Activated T-cell treated with anti-CD3 and anti-CD28 coated beads, Interleukin-2, amount 50 U/mL, for 72 hours (primary cell): ENCODE results near the gene FHIT. TPM values are rescaled to one million over a fixed set of nuclear protein-coding genes. Genes with fewer than 3 reads are reported as not detected.

ENCODE experiments used
- ATAC-seq, 2 donors: fragments of 150-1000 bp; cut with Tn5 transposase; replicated peaks in 1 of 2; 2 replicates each; pipeline ENCODE4 v1.10.0; 2021; ENCODE audit warnings: moderate library complexity in 2 of 2, mild to moderate bottlenecking in 1 of 2
- DNase-seq, 2 donors: peaks; one replicate each; pipeline ENCODE4 v3.0.0; 2021 to 2022; ENCODE audit warnings: mixed read lengths in 1 of 2
- H3K27ac Mint-ChIP-seq: one replicate; pipeline ENCODE4 v1.8.0; 2022; ENCODE audit warnings: mild to moderate bottlenecking, moderate library complexity, mixed read lengths
- H3K27me3 Mint-ChIP-seq: one replicate; pipeline ENCODE4 v1.8.0; 2022; ENCODE audit warnings: low read depth, mixed read lengths
- H3K36me3 Mint-ChIP-seq, 2 donors: one replicate each; pipeline ENCODE4 v1.8.0; 2022; ENCODE audit warnings: mixed read lengths in 2 of 2, mild to moderate bottlenecking in 1 of 2; ENCODE audit not compliant: insufficient read depth in 2 of 2
- H3K4me1 Mint-ChIP-seq: one replicate; pipeline ENCODE4 v1.8.0; 2022; ENCODE audit warnings: low read depth, mixed read lengths
- H3K4me3 Mint-ChIP-seq, 2 donors: one replicate each; pipeline ENCODE4 v1.8.0; 2022; ENCODE audit warnings: mild to moderate bottlenecking in 2 of 2, mixed read lengths in 2 of 2, moderate library complexity in 2 of 2
- H3K9me3 Mint-ChIP-seq, 2 donors: one replicate each; pipeline ENCODE4 v1.8.0; 2022; ENCODE audit warnings: mixed read lengths in 2 of 2
- total RNA-seq, 2 donors: library from RNA; stranded (reverse); gene quantifications; one replicate each; pipeline ENCODE4 v1.2.3, GENCODE V29; 2022

FHIT gene
- total RNA-seq, 2 donors from 2014 or later: 48.2 to 54.9 TPM

- no peaks in the 10 kb centered on the region for H3K9me3 Mint-ChIP-seq
- peaks cover 24% of the 10 kb centered on the region for H3K4me1 Mint-ChIP-seq
- no peak for ATAC-seq
- no peak overlapping the region for H3K4me3 Mint-ChIP-seq
- no peaks in the 10 kb centered on the region for H3K27me3 Mint-ChIP-seq
- no peak overlapping the region for H3K27ac Mint-ChIP-seq
- no peak for DNase-seq
- peaks cover 0 to 2% of the 10 kb centered on the region in 2 donors for H3K36me3 Mint-ChIP-seq
Measured at GRCh38 chr3:61253756-61254155, 2.5 kb upstream of the FHIT start.

- Mint-ChIP-seq H3K4me1 (peaks cover 24% of the 10 kb centered on the region), H3K27me3 (no peaks in the 10 kb centered on the region), H3K36me3 (peaks cover 0 to 2% of the 10 kb centered on the region in 2 donors), H3K4me3 (peak overlapping the region; percentile 5 to 46), H3K9me3 (no peaks in the 10 kb centered on the region), H3K27ac (no peak overlapping the region)
- ATAC-seq: no peak
- no peak for DNase-seq
Measured at GRCh38 chr3:61252836-61253235, 1.6 kb upstream of the FHIT start.

- peak overlapping the region; percentile 79 to 100 for H3K4me3 Mint-ChIP-seq
Measured at GRCh38 chr3:61250784-61251173, 473 bp downstream of the FHIT start.

GRCh38 chr3:61248496-61248895 lies 2.8 kb downstream of the FHIT start:
- H3K27ac Mint-ChIP-seq: no peak overlapping the region
- ATAC-seq (no peak), DNase-seq (no peak)
- no peak overlapping the region for H3K4me3 Mint-ChIP-seq
- H3K4me1 Mint-ChIP-seq: peaks cover 24% of the 10 kb centered on the region
- H3K36me3 Mint-ChIP-seq: peaks cover 0 to 2% of the 10 kb centered on the region in 2 donors
- no peaks in the 10 kb centered on the region for H3K9me3 Mint-ChIP-seq
- no peaks in the 10 kb centered on the region for H3K27me3 Mint-ChIP-seq

More at GRCh38 chr3:61250784-61251173, 473 bp downstream of the FHIT start:
- Mint-ChIP-seq H3K4me1 (peaks cover 24% of the 10 kb centered on the region), H3K9me3 (no peaks in the 10 kb centered on the region), H3K27ac (peak overlapping the region; percentile 96), H3K36me3 (peaks cover 0 to 2% of the 10 kb centered on the region in 2 donors), H3K27me3 (no peaks in the 10 kb centered on the region)
- DNase-seq (peak; percentile 29 to 46), ATAC-seq (peak; percentile 31 to 44)

DNA sequence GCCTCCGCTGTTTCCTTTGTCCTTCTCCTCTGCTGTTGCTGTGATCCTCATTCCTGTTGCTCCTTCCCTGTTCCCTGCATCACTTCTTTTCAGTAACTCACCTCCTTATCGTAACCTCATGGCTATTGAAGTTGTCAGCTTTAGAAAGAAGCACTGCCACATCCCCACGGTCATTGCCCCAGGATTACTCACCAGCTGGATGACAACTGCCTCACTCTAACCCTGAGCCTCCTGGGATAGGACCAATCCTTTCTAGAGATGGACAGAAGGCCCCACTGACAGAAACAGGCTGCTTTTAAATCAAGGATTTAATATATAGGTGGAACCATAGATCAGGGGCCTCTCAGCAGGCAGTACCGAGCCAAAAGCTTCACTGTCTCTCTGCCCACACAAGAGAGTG lies 4.1 kb downstream of the FHIT start:
- Mint-ChIP-seq H3K4me3 (no peak overlapping the region), H3K36me3 (peaks cover 0 to 2% of the 10 kb centered on the region in 2 donors), H3K9me3 (no peaks in the 10 kb centered on the region), H3K27ac (no peak overlapping the region), H3K4me1 (peaks cover 17% of the 10 kb centered on the region), H3K27me3 (no peaks in the 10 kb centered on the region)
- DNase-seq: no peak
- no peak for ATAC-seq

- Mint-ChIP-seq H3K27ac (no peak overlapping the region), H3K9me3 (peaks cover 0 to 2% of the 10 kb centered on the region in 2 donors), H3K4me3 (no peak overlapping the region), H3K27me3 (no peaks in the 10 kb centered on the region), H3K4me1 (no peaks in the 10 kb centered on the region), H3K36me3 (no peaks in the 10 kb centered on the region)
- no peak for ATAC-seq
- no peak for DNase-seq
Measured at GRCh38 chr3:61239871-61240270, 11.4 kb downstream of the FHIT start.

GRCh38 chr3:61237858-61238257 lies 13.4 kb downstream of the FHIT start:
- no peak for DNase-seq
- Mint-ChIP-seq H3K9me3 (peaks cover 0 to 2% of the 10 kb centered on the region in 2 donors), H3K27ac (no peak overlapping the region), H3K36me3 (no peaks in the 10 kb centered on the region), H3K4me1 (no peaks in the 10 kb centered on the region), H3K27me3 (no peaks in the 10 kb centered on the region), H3K4me3 (no peak overlapping the region)
- no peak for ATAC-seq

DNA sequence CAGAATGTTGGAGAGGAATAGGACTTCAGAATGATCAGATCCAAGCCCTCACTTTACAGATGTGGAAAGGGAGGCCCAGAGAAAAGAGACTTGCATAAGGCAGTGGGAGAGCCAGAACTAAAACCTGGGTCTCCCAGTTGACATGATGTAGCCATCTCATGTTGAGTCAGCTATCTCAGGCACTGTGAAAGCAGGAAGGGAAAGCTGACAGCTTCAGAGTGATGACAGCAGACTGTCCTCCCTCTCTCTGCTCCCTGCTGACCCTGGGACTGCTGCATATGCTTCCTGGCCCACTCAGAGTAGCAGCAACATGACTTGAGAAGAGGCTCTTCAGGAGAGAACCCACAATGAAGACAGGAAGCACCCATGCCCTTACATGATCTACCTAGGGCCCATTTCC lies 14.7 kb downstream of the FHIT start:
- Mint-ChIP-seq H3K27me3 (no peaks in the 10 kb centered on the region), H3K27ac (no peak overlapping the region), H3K4me3 (no peak overlapping the region), H3K4me1 (no peaks in the 10 kb centered on the region), H3K9me3 (peaks cover 0 to 2% of the 10 kb centered on the region in 2 donors), H3K36me3 (no peaks in the 10 kb centered on the region)
- peak; percentile 45 to 63 for ATAC-seq
- DNase-seq: peak in 1 of 2 donors; percentile 1

GRCh38 chr3:61233746-61234145 lies 17.5 kb downstream of the FHIT start:
- DNase-seq (no peak), ATAC-seq (no peak)
- no peaks in the 10 kb centered on the region for H3K4me1 Mint-ChIP-seq
- no peak overlapping the region for H3K27ac Mint-ChIP-seq
- no peak overlapping the region for H3K4me3 Mint-ChIP-seq
- H3K27me3 Mint-ChIP-seq: no peaks in the 10 kb centered on the region
- H3K9me3 Mint-ChIP-seq: no peaks in the 10 kb centered on the region
- H3K36me3 Mint-ChIP-seq: no peaks in the 10 kb centered on the region

DNA sequence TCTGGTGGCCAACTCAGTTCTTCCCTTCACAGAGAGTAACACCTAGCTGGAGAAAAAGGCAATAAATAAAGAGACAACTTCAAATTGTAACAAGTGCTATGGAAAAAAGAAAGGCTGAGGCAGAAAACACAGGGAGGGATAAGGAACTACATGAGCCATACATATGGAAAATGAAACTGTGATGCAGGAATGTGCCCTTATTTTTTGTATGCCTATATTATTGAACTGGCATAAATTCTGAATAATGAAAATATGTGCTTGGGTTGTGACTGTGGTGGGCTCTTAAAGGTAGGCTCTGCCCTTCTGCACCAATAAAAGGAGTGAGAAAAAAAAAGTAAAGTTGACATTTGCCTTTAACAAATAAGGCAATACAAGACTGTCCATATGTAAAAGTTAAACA lies 19.6 kb downstream of the FHIT start:
- no peak overlapping the region for H3K4me3 Mint-ChIP-seq
- DNase-seq (no peak), ATAC-seq (no peak)
- no peaks in the 10 kb centered on the region for H3K27me3 Mint-ChIP-seq
- no peaks in the 10 kb centered on the region for H3K9me3 Mint-ChIP-seq
- H3K4me1 Mint-ChIP-seq: no peaks in the 10 kb centered on the region
- H3K36me3 Mint-ChIP-seq: no peaks in the 10 kb centered on the region
- H3K27ac Mint-ChIP-seq: no peak overlapping the region

GRCh38 chr3:61227799-61228198 lies 23.5 kb downstream of the FHIT start:
- Mint-ChIP-seq H3K4me3 (no peak overlapping the region), H3K9me3 (no peaks in the 10 kb centered on the region), H3K4me1 (no peaks in the 10 kb centered on the region), H3K36me3 (no peaks in the 10 kb centered on the region), H3K27me3 (no peaks in the 10 kb centered on the region), H3K27ac (no peak overlapping the region)
- DNase-seq (no peak), ATAC-seq (no peak)

GRCh38 chr3:61226166-61226686 lies 25.0 kb downstream of the FHIT start:
- no peaks in the 10 kb centered on the region for H3K4me1 Mint-ChIP-seq
- H3K36me3 Mint-ChIP-seq: no peaks in the 10 kb centered on the region
- no peak overlapping the region for H3K4me3 Mint-ChIP-seq
- no peak overlapping the region for H3K27ac Mint-ChIP-seq
- H3K9me3 Mint-ChIP-seq: no peaks in the 10 kb centered on the region
- no peak for DNase-seq
- no peaks in the 10 kb centered on the region for H3K27me3 Mint-ChIP-seq
- no peak for ATAC-seq

DNA sequence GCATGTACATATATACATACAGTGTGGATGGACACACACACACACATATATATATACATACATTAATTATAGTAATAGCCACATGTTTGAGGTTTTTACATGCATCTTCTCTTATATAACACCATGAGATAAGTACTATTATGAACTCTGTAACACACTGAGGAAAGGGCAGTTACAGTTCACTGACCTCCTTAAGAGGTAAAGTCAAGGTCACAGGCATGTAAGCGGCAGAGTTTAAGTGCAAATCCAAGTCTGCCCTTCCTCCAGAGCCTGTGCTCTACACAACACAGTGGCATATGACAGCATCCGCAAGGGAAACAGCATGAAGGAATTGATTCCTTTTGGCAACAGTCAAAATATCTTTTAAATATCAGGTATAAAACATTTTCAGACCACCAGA lies 26.4 kb downstream of the FHIT start:
- Mint-ChIP-seq H3K27ac (no peak overlapping the region), H3K4me3 (no peak overlapping the region), H3K36me3 (no peaks in the 10 kb centered on the region), H3K27me3 (no peaks in the 10 kb centered on the region), H3K4me1 (no peaks in the 10 kb centered on the region), H3K9me3 (no peaks in the 10 kb centered on the region)
- DNase-seq: no peak
- no peak for ATAC-seq

GRCh38 chr3:61223451-61223850 lies 27.8 kb downstream of the FHIT start:
- Mint-ChIP-seq H3K36me3 (no peaks in the 10 kb centered on the region), H3K27me3 (no peaks in the 10 kb centered on the region), H3K27ac (no peak overlapping the region)

More at GRCh38 chr3:61223451-61223850, 27.8 kb downstream of the FHIT start:
- no peaks in the 10 kb centered on the region for H3K4me1 Mint-ChIP-seq
- ATAC-seq: no peak
- no peak overlapping the region for H3K4me3 Mint-ChIP-seq
- no peak for DNase-seq
- no peaks in the 10 kb centered on the region for H3K9me3 Mint-ChIP-seq
